SK-N-SH treated with all-trans-retinoic acid at 6 μM for 48 hours (cell line): ENCODE measurements around the gene GIPC1.
"Not testable (repeated sequence)": the region's sequence is repeated elsewhere in the genome, so short reads cannot be mapped to it uniquely, and the experiment has no call there.

Experiments
- ARNTL ChIP-seq: fragments of 450-650 bp; formaldehyde crosslinking; IDR thresholded peaks from 2 replicates; pipeline ENCODE4 v1.5.0; 2020; ENCODE audit warnings: low read depth, mild to moderate bottlenecking, moderate library complexity, borderline replicate concordance
- BACH2 ChIP-seq: fragments of 250-450 bp; sonication (Bioruptor Pico); IDR thresholded peaks from 2 replicates; pipeline ENCODE4 v1.9.0; 2021; ENCODE audit warnings: mild to moderate bottlenecking, borderline replicate concordance
- CREB5 ChIP-seq: fragments of 250-450 bp; sonication (Bioruptor Pico); IDR thresholded peaks from 2 replicates; pipeline ENCODE4 v1.5.1; 2020; ENCODE audit warnings: low read depth, mild to moderate bottlenecking, moderate library complexity
- CSRNP3 ChIP-seq: fragments of 250-450 bp; sonication (Bioruptor Pico); IDR thresholded peaks from 2 replicates; pipeline ENCODE4 v1.5.1; 2021; ENCODE audit warnings: mild to moderate bottlenecking, moderate library complexity
- GLIS3 ChIP-seq: fragments of 250-450 bp; sonication (Bioruptor Pico); IDR thresholded peaks from 2 replicates; pipeline ENCODE4 v1.5.0; 2020; ENCODE audit warnings: mild to moderate bottlenecking, moderate library complexity
- ISL1 ChIP-seq: fragments of 250-450 bp; sonication (Bioruptor Pico); IDR thresholded peaks from 2 replicates; pipeline ENCODE4 v2.1.2; 2022; ENCODE audit warnings: mild to moderate bottlenecking, moderate library complexity
- OSR1 ChIP-seq: fragments of 250-450 bp; sonication (Bioruptor Pico); IDR thresholded peaks from 2 replicates; pipeline ENCODE4 v1.8.0; 2022; ENCODE audit warnings: moderate library complexity, mild to moderate bottlenecking, inconsistent platforms
- PATZ1 ChIP-seq: fragments of 250-450 bp; sonication (Bioruptor Pico); IDR thresholded peaks from 2 replicates; pipeline ENCODE4 v1.8.0; 2020; ENCODE audit warnings: mild to moderate bottlenecking, moderate library complexity, borderline replicate concordance
- RARB ChIP-seq: fragments of 250-450 bp; sonication (Bioruptor Pico); IDR thresholded peaks from 2 replicates; pipeline ENCODE4 v1.8.0; 2021; ENCODE audit warnings: mild to moderate bottlenecking, moderate library complexity
- TSHZ2 ChIP-seq: fragments of 250-450 bp; sonication (Bioruptor Pico); IDR thresholded peaks from 2 replicates; pipeline ENCODE4 v1.5.0; 2020; ENCODE audit warnings: mild to moderate bottlenecking, moderate library complexity
- ZFP30 ChIP-seq: fragments of 450-650 bp; formaldehyde crosslinking; IDR thresholded peaks from 2 replicates; pipeline ENCODE4 v1.5.0; 2022; ENCODE audit warnings: mild to moderate bottlenecking, moderate library complexity

GRCh38 chr19:14541979-14542378 lies 46.1 kb upstream of the GIPC1 start:
- not testable (repeated sequence) for TF ChIP-seq RARB (CRISPR knock-in tag); BACH2 (CRISPR knock-in tag); CREB5 (CRISPR knock-in tag); ARNTL (CRISPR knock-in tag); ISL1 (CRISPR knock-in tag); PATZ1 (CRISPR knock-in tag); TSHZ2 (CRISPR knock-in tag); GLIS3 (CRISPR knock-in tag); OSR1 (CRISPR knock-in tag); CSRNP3; ZFP30 (CRISPR knock-in tag)
